ENCODE results near the gene LYPD6B.

LYPD6B gene

GRCh38 chr2:149158957-149159356 is 120.5 kb downstream of the LYPD6B start:
- H2AFZ ChIP-seq = no peak overlapping the region
- no peak overlapping the region for H3K9ac ChIP-seq
- TF ChIP-seq CTCF (IDR thresholded peaks at IDR 0.05) = no peak
- no peak overlapping the region for H3K4me3 ChIP-seq (ENCODE audit: low read depth, low read length)
- H3K79me2 ChIP-seq = no peaks in the 10 kb centered on the region
- no peaks in the 10 kb centered on the region for H3K27me3 ChIP-seq (ENCODE audit: control insufficient read depth, insufficient read depth, low read length)
- H3K4me1 ChIP-seq = peaks cover 9% of the 10 kb centered on the region
- no peaks in the 10 kb centered on the region for H3K36me3 ChIP-seq (ENCODE audit: control insufficient read depth, insufficient read depth, low read length)
- no peak overlapping the region for H3K27ac ChIP-seq
- H3K9me3 ChIP-seq (ENCODE audit: control insufficient read depth, low read length) = no peaks in the 10 kb centered on the region
- no peak overlapping the region for H3K4me2 ChIP-seq (ENCODE audit: low read length)

DNA sequence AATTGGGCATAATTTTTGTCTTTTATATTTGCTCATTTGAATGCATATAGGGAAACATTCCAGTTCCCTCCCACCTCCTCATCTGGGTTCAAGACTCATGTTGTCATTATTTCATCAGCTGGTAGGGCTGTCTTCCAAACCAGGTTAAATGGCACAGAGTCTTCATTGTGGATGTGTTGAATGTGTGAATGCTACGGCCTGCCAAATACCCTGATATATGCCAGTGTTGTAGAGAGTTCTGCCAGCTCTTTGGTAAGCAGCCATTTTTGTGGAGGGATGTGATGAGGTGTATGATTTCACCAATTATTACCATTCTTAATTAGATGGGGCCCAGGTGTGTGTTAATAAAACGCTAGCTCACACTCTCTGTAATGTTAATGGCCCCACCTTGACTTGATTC is 121.7 kb downstream of the LYPD6B start:
- no peak overlapping the region for H3K27ac ChIP-seq
- no peak for TF ChIP-seq CTCF (IDR thresholded peaks at IDR 0.05)
- peak overlapping the region; percentile 10 for H3K4me2 ChIP-seq (ENCODE audit: low read length)
- no peak overlapping the region for H3K9ac ChIP-seq
- H3K36me3 ChIP-seq (ENCODE audit: control insufficient read depth, insufficient read depth, low read length) = no peaks in the 10 kb centered on the region
- H3K4me1 ChIP-seq = peaks cover 12% of the 10 kb centered on the region
- H3K4me3 ChIP-seq (ENCODE audit: low read depth, low read length) = no peak overlapping the region
- no peaks in the 10 kb centered on the region for H3K9me3 ChIP-seq (ENCODE audit: control insufficient read depth, low read length)
- peak overlapping the region; percentile 31 for H2AFZ ChIP-seq
- no peaks in the 10 kb centered on the region for H3K79me2 ChIP-seq
- H3K27me3 ChIP-seq (ENCODE audit: control insufficient read depth, insufficient read depth, low read length) = no peaks in the 10 kb centered on the region

DNA sequence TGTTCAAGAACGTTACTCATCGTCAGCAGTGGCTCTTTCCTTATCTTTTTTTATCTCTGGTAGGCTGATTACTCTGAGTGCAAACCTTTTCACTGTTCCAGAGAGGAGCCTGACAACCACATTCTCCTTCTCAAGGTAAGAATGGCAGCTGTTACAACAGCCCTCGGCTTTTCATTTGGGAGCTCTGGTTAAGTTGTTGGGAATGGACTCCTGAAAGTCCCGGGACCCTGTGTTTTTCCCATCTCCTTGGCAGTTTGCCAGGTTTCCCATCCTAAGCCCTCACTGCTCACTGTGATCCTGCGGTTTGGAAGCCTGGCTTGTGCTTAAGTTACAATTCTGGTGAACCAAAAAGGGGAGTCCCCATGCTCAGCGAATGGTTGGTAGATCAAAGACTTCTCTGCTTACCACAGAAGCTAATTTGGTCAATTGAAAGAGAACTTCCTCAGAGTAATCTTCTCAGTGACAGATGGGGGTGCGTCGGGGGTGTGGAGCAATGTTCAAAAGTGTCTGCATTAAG is 122.3 kb downstream of the LYPD6B start:
- Histone ChIP-seq H3K9ac (no peak overlapping the region), H3K9me3 (ENCODE audit: control insufficient read depth, low read length) (no peaks in the 10 kb centered on the region), H3K4me2 (ENCODE audit: low read length) (peak overlapping the region; percentile 10), H3K4me3 (ENCODE audit: low read depth, low read length) (no peak overlapping the region), H3K36me3 (ENCODE audit: control insufficient read depth, insufficient read depth, low read length) (no peaks in the 10 kb centered on the region), H3K27ac (no peak overlapping the region), H3K79me2 (no peaks in the 10 kb centered on the region), H2AFZ (peak overlapping the region; percentile 31), H3K4me1 (peaks cover 12% of the 10 kb centered on the region), H3K27me3 (ENCODE audit: control insufficient read depth, insufficient read depth, low read length) (no peaks in the 10 kb centered on the region)
- TF ChIP-seq CTCF (IDR thresholded peaks at IDR 0.05) = no peak

DNA sequence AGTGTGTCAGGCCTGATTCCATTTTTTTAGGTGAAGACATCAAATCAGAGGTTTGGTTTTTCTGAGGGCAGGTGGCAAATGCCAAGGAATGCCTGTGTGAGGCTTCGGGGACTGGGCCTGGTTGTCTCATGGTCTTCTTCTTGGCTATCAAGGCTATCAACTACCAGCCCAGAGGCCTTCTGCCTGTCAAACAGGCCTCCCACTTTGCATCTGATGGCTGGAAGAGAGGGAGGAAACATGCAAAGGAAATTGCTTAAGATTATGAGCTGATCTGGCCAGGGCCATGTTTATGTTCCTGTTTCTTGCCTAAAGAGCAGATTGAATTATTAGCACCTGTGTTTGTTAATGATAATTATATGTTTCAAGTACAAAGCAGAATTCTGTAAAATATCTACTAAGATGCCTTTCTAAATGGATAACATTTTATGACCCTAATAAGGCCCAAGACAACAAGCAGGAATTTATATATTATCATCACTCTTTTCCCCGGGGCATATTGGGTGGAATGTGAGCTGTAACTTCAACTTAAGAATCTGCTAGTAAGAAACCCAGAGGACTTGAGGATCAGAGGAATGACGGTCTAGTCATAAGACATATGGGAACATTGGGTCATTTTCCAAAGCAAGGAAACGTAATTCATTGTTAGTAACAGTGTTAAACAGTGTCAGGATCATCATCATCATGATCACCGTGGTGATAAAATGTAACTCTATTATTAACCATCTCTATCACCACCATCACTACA is 123.2 kb downstream of the LYPD6B start:
- no peaks in the 10 kb centered on the region for H3K79me2 ChIP-seq
- H3K36me3 ChIP-seq (ENCODE audit: control insufficient read depth, insufficient read depth, low read length) = no peaks in the 10 kb centered on the region
- no peak for TF ChIP-seq CTCF (IDR thresholded peaks at IDR 0.05)

DNA sequence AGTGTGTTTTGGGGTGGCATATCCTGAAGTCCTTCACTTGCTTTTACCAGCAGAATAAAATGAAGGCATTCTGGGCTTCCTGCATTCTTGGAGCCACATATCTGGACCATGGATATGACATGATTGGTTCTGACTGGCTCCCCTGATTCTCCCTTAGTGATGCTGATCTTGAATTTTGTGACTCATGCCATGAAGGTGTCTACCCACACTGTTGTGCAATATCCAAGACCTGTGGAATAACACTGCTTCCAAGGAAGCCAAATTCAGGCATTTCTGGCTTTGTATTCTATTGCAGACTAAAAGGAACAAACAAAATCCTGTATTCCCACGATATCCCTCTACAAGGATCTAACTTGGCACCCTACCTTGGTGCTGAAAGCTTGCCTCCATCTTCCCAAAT is 125.8 kb downstream of the LYPD6B start:
- Histone ChIP-seq H3K27ac (no peak overlapping the region), H3K79me2 (no peaks in the 10 kb centered on the region), H3K4me1 (peaks cover 8% of the 10 kb centered on the region), H3K9me3 (ENCODE audit: control insufficient read depth, low read length) (no peaks in the 10 kb centered on the region), H3K27me3 (ENCODE audit: control insufficient read depth, insufficient read depth, low read length) (no peaks in the 10 kb centered on the region), H3K9ac (no peak overlapping the region), H3K4me2 (ENCODE audit: low read length) (no peak overlapping the region), H3K4me3 (ENCODE audit: low read depth, low read length) (no peak overlapping the region), H2AFZ (no peak overlapping the region), H3K36me3 (ENCODE audit: control insufficient read depth, insufficient read depth, low read length) (no peaks in the 10 kb centered on the region)
- TF ChIP-seq CTCF (IDR thresholded peaks at IDR 0.05) = no peak

More for the DNA sequence above, 123.2 kb downstream of the LYPD6B start:
- Histone ChIP-seq H2AFZ (no peak overlapping the region), H3K9me3 (ENCODE audit: control insufficient read depth, low read length) (no peaks in the 10 kb centered on the region), H3K4me1 (peaks cover 12% of the 10 kb centered on the region), H3K4me2 (ENCODE audit: low read length) (no peak overlapping the region), H3K4me3 (ENCODE audit: low read depth, low read length) (no peak overlapping the region), H3K27me3 (ENCODE audit: control insufficient read depth, insufficient read depth, low read length) (no peaks in the 10 kb centered on the region), H3K9ac (no peak overlapping the region), H3K27ac (no peak overlapping the region)
